ENCODE results near the gene CDSN.

CDSN gene

DNA sequence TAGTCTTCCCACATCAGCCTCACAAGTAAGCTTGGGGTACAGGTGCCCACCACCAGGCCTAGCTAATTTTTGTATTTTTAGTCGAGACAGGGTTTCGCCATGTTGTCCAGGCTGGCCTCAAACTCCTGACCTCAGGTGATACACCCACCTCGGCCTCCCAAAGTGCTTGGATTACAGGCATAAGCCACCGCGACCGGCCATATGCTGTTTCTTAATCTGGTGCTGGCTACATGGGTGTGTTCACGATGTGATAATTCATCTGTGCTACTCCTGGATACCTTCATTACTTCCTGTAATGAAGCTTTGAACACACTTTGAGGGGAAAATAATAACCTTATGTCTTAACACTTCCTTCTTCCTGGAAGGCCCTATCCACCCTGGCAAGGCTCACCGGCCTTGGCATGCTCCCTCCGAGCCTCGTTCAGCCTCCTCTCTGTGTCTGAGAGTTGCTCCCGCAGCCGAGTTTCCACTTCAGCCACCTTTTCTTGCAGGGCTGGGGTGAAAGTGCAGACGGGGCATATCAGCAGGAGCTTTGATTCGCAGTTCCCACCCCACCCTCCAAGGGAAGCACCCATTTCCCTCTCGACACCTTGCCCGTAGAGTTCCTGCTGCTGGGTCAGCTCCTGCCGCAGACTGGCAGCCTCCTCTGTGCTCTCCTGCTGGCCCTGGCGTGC is 24.2 kb upstream of the CDSN start:
- no peak for DNase-seq

DNA sequence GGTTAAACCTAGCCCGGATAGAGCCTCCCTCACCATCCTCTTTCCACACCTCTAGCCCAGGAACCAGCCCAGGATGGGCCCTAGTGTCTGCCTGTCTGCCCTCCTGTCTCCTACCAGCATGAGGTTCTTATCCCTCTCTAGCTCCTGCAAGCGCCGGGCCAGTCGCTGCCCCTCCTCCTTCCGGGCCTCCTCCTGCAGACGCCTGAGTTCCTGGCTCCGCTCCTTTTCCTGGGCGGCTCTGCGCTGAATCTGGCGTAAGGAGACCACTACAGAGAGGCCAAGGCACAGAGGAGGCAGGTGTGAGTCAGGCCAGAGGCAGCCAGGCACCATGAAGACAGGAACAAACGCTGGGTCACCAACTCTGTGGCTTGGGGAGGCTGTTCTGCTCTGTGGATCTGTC is 22.9 kb upstream of the CDSN start:
- no peak for DNase-seq

DNA sequence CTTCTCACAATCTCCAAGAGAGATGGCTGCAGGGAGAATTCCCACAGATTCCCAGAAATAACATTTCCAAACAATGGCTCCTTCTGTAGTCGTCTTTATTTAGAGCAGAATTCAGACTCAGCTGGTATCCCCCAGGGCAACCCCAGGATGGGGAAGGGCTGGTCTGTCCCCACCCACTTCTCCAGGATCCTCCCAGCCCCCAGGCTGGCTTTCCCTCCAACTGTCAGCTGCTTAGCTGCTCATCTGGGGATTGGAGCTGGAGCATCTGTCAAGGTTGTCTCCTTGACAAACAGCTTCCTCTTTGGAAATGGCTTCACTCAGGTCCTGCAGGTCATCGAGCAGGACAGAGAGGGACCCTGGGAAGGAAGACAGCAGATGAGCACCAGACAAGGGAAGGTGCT is 22.1 kb upstream of the CDSN start:
- no peak for DNase-seq

DNA sequence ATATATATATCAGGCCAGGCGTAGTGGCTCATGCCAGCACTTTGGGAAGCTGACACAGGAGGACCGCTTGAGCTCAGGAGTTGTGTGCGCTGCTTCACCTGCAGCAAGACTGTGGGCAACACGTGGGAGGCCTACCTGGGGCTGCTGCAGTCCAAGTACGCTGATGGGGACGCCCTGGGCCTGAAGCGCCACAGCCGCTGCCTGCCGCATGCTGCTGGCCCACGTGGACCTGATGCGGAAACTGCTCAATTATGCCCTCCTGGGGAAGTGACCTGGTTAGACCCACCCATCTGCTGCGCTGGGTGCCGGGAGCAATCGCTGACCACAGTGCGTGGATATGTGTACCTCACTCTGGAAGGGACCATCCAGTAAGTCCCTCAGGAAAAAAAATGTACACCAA is 20.4 kb upstream of the CDSN start:
- no peak for DNase-seq

DNA sequence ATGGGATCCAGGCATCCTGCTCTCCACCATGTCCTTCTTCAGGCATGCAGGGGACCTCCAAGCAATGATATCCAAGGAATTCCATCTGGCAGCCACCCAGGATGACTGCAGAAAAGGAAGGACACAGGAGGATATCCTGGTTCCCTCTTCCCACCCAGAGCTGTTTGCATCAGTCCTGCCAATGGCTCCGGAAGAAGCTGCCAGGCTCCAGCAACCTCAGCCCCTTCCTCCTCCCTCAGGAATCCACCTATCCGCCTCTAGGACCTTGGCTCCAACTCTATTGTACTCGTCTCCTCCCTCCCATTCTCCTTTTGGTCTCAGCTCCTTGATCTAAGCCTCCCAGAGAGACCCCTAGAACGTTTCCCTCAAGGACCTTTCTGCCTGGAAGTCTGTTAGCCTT is 19.4 kb upstream of the CDSN start:
- DNase-seq, result no peak

DNA sequence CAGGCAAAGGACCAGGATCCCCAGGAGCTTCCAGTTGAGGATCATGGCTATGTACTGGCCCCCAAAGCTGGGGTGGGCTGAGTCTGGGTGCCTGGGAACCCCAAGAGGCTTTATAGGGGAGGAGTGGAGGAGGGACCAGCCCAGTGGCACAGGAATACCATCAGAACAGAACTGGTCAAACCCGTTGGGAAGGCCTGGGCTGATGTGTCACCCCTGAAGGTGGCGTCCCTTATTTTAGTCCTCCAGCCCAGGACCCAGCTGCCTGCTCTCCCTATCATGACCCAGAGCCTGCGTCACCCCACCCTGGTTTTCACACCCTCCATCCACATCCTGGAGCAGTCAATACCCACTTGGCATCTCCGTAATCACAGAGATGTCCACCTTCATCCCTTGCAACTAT is 18.7 kb upstream of the CDSN start, which contains the start of gene PSORS1C2:
Gene PSORS1C2, minus strand, starts transcription at position 85 of the 400 bp plus-strand sequence. Its CDS starts 40 bp downstream, at position 45.
- no peak for DNase-seq

DNA sequence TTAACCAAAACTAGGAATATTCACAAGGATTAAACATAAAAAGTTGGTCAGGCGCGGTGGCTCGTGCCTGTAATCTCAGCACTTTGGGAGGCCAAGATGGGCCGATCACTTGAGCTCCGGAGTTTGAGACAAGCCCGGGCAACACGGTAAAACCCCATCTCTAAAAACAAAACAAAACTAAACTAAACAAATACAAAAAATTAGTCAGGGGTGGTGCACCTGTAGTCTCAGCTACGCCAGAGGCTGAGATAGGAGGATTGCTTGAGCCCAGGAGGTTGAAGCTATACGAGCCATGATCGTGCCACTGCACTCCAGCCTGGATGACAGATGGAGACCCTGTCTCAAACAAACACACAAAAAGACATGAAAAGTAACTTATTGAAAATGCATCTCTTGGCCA is 15.5 kb upstream of the CDSN start:
- no peak for DNase-seq

DNA sequence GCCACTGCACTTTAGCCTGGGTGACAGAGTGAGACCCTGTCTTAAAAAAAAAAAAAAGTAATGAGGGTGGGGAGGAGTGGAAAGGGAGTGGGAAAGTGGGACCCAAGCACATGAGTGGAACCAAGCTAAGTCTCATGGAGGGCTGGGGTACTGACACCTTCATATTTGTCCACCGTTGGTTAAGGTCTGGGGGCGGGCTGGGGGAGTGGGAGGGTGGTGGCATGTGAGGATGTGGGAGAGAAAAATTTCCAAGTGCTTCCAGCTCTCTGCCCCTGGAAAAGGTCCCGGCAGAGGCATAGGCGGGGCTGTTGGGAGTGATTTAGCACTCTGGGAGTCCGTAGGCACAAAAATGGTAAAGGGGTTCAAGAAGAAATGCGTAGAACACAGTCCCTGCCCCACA is 12.6 kb upstream of the CDSN start:
- DNase-seq, result no peak

DNA sequence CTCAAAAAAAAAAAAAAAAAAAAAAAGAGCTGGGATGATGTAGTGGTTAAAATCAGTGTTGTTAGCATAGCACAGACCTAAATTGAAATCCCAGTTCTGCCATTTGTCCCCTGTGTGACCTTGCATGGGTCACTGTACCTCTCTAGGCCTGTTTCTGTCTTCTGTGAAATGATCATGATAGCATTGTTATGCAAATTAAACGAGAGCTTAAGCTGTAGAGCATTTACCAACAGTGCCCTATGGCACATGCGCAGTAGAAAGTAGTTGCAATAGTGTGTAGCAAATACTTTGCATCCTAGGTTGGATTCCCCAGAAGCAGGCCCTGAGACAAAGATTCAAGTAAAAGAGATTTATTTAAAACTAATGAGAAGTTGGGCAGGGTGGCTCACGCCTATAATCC is 11.3 kb upstream of the CDSN start:
- no peak for DNase-seq

DNA sequence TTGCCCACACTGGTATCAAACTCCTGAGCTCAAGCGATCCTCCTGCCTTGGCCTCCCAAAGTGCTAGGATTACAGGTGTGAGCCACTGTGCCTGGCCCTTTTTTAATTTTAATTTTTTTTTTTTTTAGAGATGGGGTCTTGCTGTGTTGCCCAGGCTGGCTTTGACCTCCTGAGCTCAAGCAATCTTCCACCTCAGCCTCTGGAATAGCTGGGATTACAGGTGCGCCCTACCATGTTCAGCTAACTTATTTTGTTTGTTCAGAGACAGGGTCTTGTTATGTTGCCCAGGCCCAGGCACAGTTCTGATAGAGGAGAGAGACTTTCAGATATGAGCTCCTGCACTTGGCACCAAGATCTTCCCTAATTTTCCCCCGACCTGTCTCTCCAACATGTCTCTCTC is 10.5 kb upstream of the CDSN start:
- no peak for DNase-seq

DNA sequence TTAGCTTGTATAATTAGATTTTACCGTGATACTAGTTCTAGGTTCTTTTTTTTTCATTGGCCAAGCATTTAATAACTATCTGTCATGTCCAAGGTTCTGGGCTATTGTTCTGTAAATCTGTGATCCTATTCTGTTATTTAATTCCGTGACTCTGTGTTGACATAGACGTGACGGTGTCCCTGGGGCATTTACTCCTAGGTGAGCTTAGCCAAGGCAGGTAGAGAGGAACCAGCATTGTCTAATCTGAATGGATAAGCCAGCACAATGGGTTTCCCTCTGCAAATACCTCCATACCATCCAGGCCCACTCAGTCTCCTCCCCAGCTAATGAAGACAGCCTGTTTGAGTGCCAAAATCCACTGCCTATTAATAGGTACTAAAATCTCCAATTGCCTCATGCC is 8.9 kb upstream of the CDSN start:
- no peak for DNase-seq

DNA sequence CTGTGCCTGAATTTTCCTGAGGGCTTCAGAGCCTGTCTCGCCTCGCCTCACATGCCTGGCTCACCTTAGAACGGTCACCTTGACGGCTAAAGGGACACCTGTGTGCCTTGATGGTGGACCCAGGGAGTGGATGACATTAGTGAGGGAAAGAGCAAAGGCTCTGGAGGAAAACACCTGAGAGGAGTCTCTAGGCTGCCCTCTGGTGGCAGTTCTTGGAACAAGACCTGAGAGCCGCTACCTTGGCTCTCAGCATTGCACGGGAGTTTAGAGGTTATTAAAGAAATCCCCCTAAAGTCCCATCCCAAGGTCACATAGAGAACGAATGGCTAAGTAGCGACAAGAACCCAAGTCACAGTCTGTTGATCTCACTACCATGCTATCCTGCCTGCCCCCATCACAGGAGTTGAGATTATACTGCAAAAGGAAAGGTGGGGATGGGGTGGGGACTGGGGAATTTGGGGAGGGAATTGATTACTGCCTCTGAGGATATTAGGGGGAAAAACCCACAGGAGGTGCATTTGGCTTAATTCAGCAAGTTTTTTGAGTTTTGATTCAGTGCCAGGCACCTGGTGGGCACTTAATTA is 7.9 kb upstream of the CDSN start:
- DNase-seq, result peak in 1 of 2 experiments; percentile 46

DNA sequence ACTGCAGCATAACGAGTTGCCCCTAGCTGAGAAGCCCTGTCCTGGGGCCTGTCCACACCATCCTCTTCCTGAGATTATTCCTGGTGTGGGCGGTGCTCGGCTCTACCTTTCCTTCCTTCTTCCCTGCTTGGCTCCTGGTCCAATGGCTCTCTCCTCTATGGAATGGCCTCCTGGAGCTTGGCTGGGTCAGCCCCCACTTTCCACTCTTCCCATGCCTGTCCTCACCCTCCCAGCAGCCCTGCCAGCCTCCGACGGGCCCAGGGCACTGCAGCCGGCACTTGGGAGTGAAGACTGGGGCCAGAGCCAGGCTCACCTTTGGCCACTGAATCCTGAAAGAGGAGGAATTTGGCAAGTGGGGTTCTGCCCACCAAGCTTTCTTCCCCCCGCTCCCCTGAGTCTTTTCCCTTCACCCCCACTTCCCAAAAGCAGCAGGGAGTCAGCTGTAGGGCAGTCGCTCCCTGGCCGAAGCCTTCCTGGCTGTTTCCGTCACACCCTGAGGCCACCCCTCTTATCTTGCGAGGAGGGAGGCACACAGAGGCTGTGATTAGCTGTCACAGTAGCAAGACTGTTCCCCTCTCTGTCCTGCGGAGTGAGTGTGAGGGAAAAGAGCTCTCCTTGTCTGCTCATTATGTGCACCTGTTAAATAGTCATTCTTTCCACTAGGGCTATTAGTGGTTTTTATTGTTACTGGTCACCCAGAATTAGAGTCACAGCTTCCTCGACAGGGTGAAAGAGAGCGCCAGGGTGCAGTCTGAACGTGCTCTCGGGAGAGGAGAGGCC is 6.3 kb upstream of the CDSN start:
- no peak for DNase-seq

DNA sequence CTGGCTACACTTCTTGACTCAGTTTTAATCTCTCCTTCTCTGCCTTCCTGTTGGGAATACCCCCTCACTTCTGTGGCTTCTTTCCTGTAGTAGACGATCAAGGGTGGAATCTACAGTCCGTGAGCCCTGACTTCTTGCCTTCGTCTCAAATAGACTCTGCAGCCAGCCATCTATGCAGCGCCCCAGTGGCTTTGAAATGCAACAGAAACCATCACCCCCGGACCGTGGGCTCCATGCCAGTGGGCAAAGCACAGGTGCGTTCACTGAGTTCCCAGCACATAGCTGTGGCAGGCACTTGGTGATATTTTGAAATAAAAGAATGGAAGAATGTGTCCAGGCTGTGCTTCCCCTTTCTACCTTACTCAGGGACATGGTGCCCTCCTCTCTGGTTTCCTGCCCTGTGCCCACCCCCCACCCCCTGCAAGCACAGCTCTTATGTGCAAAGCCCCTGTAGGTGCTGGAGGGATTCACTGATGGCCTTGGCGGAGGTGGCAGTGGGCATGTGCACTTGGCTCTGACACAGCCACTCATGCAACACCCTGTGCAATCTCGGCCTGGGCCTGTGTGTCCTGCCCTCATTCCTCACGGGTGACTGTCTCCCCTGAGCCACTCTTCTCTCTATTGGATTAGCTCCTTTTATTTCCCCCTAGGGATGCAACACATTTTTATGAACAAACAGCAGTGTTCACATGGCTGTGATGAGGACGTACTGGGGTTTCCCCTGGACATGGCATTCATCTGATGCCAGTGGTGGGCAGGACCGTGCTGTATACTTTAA is 5.5 kb upstream of the CDSN start:
- DNase-seq, result no peak

DNA sequence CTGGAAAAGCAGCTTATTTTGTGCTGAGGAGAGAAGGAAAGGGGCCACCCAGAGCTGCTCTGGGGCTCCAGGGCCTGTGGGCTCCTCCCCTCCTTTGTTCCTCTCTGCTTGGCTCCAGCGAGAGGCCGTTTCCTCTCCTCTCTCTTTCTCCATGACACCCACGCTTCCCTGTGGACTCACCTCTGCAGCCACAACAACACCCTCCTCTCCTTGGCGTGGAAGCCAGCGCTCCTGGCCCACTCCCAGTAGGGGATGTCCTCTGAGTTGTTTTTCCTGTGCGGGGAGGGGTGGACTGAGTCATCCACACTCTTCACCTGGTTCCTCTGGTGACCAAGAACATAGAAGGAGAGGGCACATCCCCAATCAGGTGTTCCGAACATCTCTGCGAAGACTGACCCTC is 4.9 kb upstream of the CDSN start:
- DNase-seq, result no peak

DNA sequence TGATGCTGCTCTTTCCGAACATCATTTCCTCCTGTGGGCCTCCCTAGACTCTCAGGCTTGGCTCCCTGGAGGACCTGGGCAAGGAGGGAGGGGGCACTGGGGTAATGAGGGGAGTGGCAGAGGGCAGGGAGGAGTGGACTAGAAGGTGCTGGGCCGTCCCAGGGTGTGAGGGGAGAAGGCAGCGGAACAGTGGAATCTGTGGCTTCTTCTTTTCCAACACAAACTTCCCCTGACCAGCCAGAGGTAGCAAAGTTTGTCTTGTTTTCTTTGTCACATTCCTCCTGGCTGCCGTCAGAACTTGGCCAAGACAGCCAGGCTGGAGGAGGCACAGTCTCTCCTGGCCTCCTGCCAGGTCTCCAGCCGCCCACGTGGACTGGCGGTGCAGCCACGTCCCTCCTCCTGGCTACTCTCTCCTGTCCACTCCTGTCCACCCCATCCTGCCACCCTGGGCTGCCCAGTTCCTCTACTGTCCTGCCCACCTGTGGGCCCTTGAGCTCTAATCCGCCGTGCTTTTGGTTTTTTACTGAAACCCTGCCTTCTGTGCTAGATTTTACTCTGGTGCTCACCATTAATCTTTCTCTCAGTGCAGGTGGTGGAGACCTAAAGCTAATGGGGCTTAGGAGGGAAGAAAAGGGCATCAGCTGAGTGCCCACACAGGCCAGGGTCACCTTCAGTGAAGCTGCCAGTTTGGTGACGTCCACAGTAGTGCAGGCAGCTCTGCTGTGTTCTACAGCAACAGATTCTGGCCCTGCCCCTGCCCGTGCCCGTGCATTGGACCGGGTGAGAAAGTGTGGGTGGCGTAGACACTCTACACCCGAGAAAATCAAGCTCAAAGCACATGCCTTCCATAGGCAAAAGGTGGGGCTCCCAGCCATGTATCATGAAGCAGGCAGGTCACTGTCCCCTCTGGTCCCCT is 2.8 kb upstream of the CDSN start:
- DNase-seq, result no peak

DNA sequence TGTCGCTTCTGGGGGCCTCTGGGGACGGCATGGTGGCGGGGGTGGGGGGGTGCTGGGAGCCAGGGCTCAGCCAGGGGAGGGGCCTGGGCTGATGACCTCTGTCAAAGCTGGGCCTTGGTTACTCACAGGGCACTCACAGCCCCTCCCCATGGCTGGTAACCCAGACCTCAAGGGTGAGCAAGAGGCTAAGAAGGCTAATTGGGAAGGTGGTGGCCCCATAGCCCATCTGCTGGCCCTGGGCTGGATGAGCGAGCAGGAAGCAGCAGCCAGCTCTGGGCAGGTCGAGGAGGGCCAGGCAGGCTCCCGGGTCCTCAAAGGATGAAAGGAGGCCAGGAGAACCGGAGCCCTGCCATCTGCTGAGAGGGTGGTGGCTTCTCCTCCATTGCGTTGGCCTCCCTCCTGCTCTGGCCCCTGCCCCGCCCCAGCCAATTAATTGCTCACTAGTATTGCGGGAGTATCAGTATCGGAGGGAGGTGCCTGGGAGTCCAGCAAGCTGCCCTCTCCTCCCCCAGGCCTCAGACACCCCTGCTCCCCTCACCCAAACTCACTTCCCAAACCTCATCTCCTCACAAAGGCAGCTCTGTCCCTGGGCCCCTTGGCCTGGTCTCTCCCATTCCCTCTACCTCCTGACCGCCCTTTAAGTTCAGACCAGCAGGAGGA is 1.0 kb upstream of the CDSN start:
- DNase-seq, result no peak

DNA sequence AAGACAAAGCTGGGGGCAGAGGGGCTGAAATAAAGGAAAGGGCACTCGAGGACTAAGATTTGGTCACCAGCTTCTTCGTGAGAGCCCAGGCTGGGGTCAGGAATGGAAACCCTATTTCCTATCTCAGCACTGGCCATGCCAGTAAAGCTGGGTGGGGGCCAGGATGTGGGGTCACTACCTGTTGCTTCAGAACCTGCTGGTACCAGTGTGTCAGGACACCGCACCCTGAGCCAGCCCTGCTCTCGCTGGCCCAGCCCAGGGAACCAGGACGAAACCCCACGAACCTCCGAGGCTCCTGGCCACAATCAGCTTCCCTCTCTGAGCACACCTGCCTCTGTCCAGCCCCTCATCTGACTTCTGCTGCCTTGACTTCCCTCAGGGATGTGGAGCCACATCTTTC is 2.1 kb downstream of the CDSN start:
- DNase-seq, result no peak

DNA sequence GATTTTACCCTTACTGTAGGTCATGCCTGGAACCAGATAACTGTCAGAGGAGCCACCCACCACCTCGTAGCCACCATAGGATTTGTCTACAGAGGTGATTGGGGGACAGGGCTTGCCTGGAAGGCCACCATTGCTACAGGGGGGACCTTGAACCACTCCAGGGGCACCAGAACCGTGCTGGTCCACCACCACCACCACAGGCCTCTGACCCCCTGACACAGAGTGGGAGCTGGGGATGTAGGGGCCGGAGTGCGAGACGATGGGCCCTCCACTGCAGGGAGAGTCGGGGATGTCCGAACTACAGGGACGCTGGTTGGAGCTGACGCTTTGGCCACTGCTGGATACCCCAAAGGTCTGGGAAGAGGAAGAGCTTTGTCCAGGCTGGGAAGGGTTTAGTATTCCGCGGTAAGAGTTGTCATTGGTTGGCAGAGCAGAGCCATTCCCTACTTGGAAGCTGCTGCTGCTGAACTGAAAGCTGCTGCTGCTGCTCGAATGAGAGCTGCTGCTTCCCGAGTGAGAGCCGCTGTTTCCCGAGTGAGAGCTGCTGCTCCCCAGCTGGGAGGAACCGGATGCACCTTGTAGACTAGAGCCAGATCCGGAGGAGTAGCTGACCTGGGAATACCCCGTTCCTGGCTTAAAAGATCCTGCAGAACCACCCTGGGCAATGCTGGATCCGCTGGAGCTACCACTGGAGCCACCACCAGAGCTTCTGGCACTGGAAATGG is 3.4 kb downstream of the CDSN start:
- no peak for DNase-seq

DNA sequence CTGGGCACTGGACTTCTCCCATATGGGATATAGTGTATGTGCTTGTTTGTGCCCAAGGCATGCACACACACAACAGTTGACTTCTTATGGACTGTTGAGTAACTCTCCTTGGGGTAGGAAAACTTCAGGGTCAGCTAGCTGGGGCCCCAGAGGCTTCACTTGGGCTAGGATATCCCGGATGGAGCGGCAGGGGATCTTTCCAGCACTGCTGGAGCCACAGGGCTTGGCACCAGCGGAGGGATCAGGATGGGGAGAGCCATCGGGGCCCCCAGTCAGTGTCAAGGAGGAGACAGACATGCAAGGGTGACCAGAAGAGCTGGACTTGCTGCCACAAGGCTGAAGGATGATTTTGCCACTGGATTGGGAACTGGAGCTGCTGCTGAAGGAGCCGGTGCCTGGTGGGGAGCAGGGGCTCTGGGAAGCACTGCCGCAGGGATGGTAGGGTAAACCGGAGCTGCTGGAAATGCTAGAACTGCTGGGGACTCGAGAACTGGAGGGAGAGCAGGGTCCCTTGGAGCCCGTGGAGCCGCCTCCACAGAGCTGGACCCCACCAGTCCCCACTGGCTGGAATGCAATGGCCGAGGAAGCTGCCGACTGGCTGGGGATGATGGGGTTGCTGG is 4.2 kb downstream of the CDSN start:
- no peak for DNase-seq

Measured in cerebellar nuclear complex (tissue), 1 donor.